HG02973 (cell line): ENCODE results near the gene PHKB.

Experiments used
- ATAC-seq: cut with Tn5 transposase; IDR thresholded peaks from one replicate; pipeline ENCODE4 v1.9.1; 2021; ENCODE audit warnings: moderate library complexity; ENCODE audit not compliant: unreplicated experiment

Gene PHKB

GRCh38 chr16:47721006-47721637, 260.0 kb downstream of the PHKB start:
- ATAC-seq = no peak

GRCh38 chr16:47722046-47722445, 260.9 kb downstream of the PHKB start:
- ATAC-seq = no peak

GRCh38 chr16:47724115-47724785, 263.1 kb downstream of the PHKB start:
- no peak for ATAC-seq

- no peak for ATAC-seq
Observed at GRCh38 chr16:47725188-47725695, 264.1 kb downstream of the PHKB start.

GRCh38 chr16:47726031-47726675, 265.0 kb downstream of the PHKB start:
- ATAC-seq = no peak

- no peak for ATAC-seq
Observed at GRCh38 chr16:47727131-47727530, 266.0 kb downstream of the PHKB start.

GRCh38 chr16:47728205-47728604, 267.1 kb downstream of the PHKB start:
- ATAC-seq = no peak

- no peak for ATAC-seq
Observed at GRCh38 chr16:47729701-47730100, 268.6 kb downstream of the PHKB start.

GRCh38 chr16:47731252-47731651, 270.1 kb downstream of the PHKB start:
- no peak for ATAC-seq

GRCh38 chr16:47732122-47732521, 271.0 kb downstream of the PHKB start:
- ATAC-seq = no peak

- ATAC-seq = no peak
Observed at GRCh38 chr16:47732523-47733111, 271.5 kb downstream of the PHKB start.

GRCh38 chr16:47734081-47734857, 273.1 kb downstream of the PHKB start:
- no peak for ATAC-seq

GRCh38 chr16:47734987-47735594, 274.0 kb downstream of the PHKB start:
- no peak for ATAC-seq

GRCh38 chr16:47750371-47750770, 289.2 kb downstream of the PHKB start:
- ATAC-seq = no peak
